PFSK-1 (cell line): ENCODE results near the gene SLC9A5.

Experiments used
- POLR2AphosphoS5 ChIP-seq: IDR thresholded peaks from 2 replicates; pipeline ENCODE4 v1.6.1; 2012; ENCODE audit warnings: low read depth, mild to moderate bottlenecking, control low read depth, low read length, moderate library complexity
- TAF1 ChIP-seq: IDR thresholded peaks from 2 replicates; pipeline ENCODE4 v1.6.1; 2012; ENCODE audit warnings: low read length, control low read depth, borderline replicate concordance; ENCODE audit not compliant: insufficient read depth

- TF ChIP-seq TAF1 (no peak), POLR2AphosphoS5 (no peak)
Observed at GRCh38 chr16:67237396-67238277, 11.1 kb upstream of the SLC9A5 start.
